ENCODE data around the gene DLGAP4.

The DLGAP4 gene

GRCh38 chr20:36320898-36321695 is 15.0 kb downstream of the DLGAP4 start:
- H3K27ac ChIP-seq, result no peak overlapping the region
- TF ChIP-seq CTCF (IDR thresholded peaks at IDR 0.05) (no peak), ZFX (IDR thresholded peaks at IDR 0.05; ENCODE audit: borderline replicate concordance) (no peak)

GRCh38 chr20:36322131-36322530 is 16.0 kb downstream of the DLGAP4 start:
- no peak overlapping the region for H3K27ac ChIP-seq
- TF ChIP-seq ZFX (IDR thresholded peaks at IDR 0.05; ENCODE audit: borderline replicate concordance), result no peak
- no peak for TF ChIP-seq CTCF (IDR thresholded peaks at IDR 0.05)

- no peak for TF ChIP-seq CTCF (IDR thresholded peaks at IDR 0.05)
- TF ChIP-seq ZFX (IDR thresholded peaks at IDR 0.05; ENCODE audit: borderline replicate concordance), result no peak
These were observed 24.0 kb downstream of the DLGAP4 start for GRCh38 chr20:36330091-36330490.

GRCh38 chr20:36331209-36331608 is 25.1 kb downstream of the DLGAP4 start:
- TF ChIP-seq CTCF (IDR thresholded peaks at IDR 0.05) (no peak), ZFX (IDR thresholded peaks at IDR 0.05; ENCODE audit: borderline replicate concordance) (no peak)
- H3K27ac ChIP-seq, result no peak overlapping the region

More at GRCh38 chr20:36330091-36330490, 24.0 kb downstream of the DLGAP4 start:
- H3K27ac ChIP-seq, result no peak overlapping the region

GRCh38 chr20:36333841-36334240 is 27.7 kb downstream of the DLGAP4 start:
- H3K27ac ChIP-seq, result no peak overlapping the region
- TF ChIP-seq ZFX (IDR thresholded peaks at IDR 0.05; ENCODE audit: borderline replicate concordance) (no peak), CTCF (IDR thresholded peaks at IDR 0.05) (no peak)

- H3K27ac ChIP-seq, result no peak overlapping the region
- no peak for TF ChIP-seq CTCF (IDR thresholded peaks at IDR 0.05)
- TF ChIP-seq ZFX (IDR thresholded peaks at IDR 0.05; ENCODE audit: borderline replicate concordance), result no peak
These were observed 28.4 kb downstream of the DLGAP4 start for GRCh38 chr20:36334281-36335205.
